Measurements from ENCODE around the gene ANP32A. TPM values are rescaled to one million over a fixed set of nuclear protein-coding genes. Genes with fewer than 3 reads are reported as not detected.
"Not testable (repeated sequence)": the region's sequence is repeated elsewhere in the genome, so short reads cannot be mapped to it uniquely, and the experiment has no call there.

Gene ANP32A
- total RNA-seq, 1 donor from 2014 or later: 46.2 TPM

- no peak for DNase-seq (ENCODE audit: low spot score)
Measured at GRCh38 chr15:68783226-68784058, 37.3 kb downstream of the ANP32A start.

- DNase-seq (ENCODE audit: low spot score): no peak
Measured at GRCh38 chr15:68782589-68783161, 38.0 kb downstream of the ANP32A start.

- no peak for DNase-seq (ENCODE audit: low spot score)
Measured at GRCh38 chr15:68781766-68782588, 38.7 kb downstream of the ANP32A start.

GRCh38 chr15:68781217-68781616 lies 39.5 kb downstream of the ANP32A start:
- no peak for DNase-seq (ENCODE audit: low spot score)

GRCh38 chr15:68778876-68779275 lies 41.8 kb downstream of the ANP32A start:
- DNase-seq (ENCODE audit: low spot score): no peak

- no peak for DNase-seq (ENCODE audit: low spot score)
Measured at GRCh38 chr15:68776477-68777270, 44.0 kb downstream of the ANP32A start.

- peak; percentile 57 for DNase-seq (ENCODE audit: low spot score)
Measured at GRCh38 chr15:68775671-68776476, 44.8 kb downstream of the ANP32A start.

- DNase-seq (ENCODE audit: low spot score): no peak
Measured at GRCh38 chr15:68775236-68775577, 45.5 kb downstream of the ANP32A start.

- no peak for DNase-seq (ENCODE audit: low spot score)
Measured at GRCh38 chr15:68774521-68775235, 46.0 kb downstream of the ANP32A start.

- DNase-seq (ENCODE audit: low spot score): no peak
Measured at GRCh38 chr15:68774120-68774519, 46.6 kb downstream of the ANP32A start.

GRCh38 chr15:68773036-68773435 lies 47.7 kb downstream of the ANP32A start:
- DNase-seq (ENCODE audit: low spot score): no peak

- DNase-seq (ENCODE audit: low spot score): no peak
Measured at GRCh38 chr15:68770216-68770615, 50.5 kb downstream of the ANP32A start.

GRCh38 chr15:68769702-68770101 lies 51.0 kb downstream of the ANP32A start:
- no peak for DNase-seq (ENCODE audit: low spot score)

- no peak for DNase-seq (ENCODE audit: low spot score)
Measured at GRCh38 chr15:68768321-68768720, 52.4 kb downstream of the ANP32A start.

GRCh38 chr15:68767833-68768232 lies 52.9 kb downstream of the ANP32A start:
- DNase-seq (ENCODE audit: low spot score): no peak

GRCh38 chr15:68765602-68766368 lies 54.9 kb downstream of the ANP32A start:
- no peak for DNase-seq (ENCODE audit: low spot score)

- DNase-seq (ENCODE audit: low spot score): no peak
Measured at GRCh38 chr15:68764090-68764489, 56.6 kb downstream of the ANP32A start.

- DNase-seq (ENCODE audit: low spot score): no peak
Measured at GRCh38 chr15:68763063-68763462, 57.6 kb downstream of the ANP32A start.

GRCh38 chr15:68759982-68760579 lies 60.6 kb downstream of the ANP32A start:
- not testable (repeated sequence) for DNase-seq (ENCODE audit: low spot score)

All from umbilical cord (tissue), 2 donors.